GM23338 (cell line): ENCODE results near the gene ZNF609. TPM values are rescaled to one million over a fixed set of nuclear protein-coding genes. Genes with fewer than 3 reads are reported as not detected.
A peak's percentile ranks its signal among the peaks of the same experiment; 100 is the strongest.

Experiments
- ATAC-seq: fragments of 200-7000 bp; cut with Tn5 transposase; 3 replicates; pipeline ENCODE4 v1.9.1; 2020
- DNase-seq: peaks from one replicate; pipeline ENCODE4 v3.0.0-alpha.2; 2015; ENCODE audit warnings: low spot score
- H2AFZ ChIP-seq: fragments of 200-600 bp; sonication (generic); 2 replicates; pipeline ENCODE4 v1.8.0; 2016; ENCODE audit warnings: antibody characterized with exemption, mild to moderate bottlenecking, moderate library complexity
- H3F3A ChIP-seq: fragments of 200-600 bp; sonication (generic); replicated peaks from 2 replicates; pipeline ENCODE4 v1.8.0; 2017; ENCODE audit warnings: antibody characterized with exemption, mixed run types, low read depth
- H3K27ac ChIP-seq: fragments of 200-600 bp; sonication (generic); 2 replicates; pipeline ENCODE4 v1.6.1; 2016; ENCODE audit warnings: low read depth
- H3K27me3 ChIP-seq: fragments of 200-600 bp; sonication (generic); 2 replicates; pipeline ENCODE4 v1.8.0; 2016; ENCODE audit warnings: mild to moderate bottlenecking, mixed run types, moderate library complexity; ENCODE audit not compliant: insufficient read depth
- H3K36me3 ChIP-seq: fragments of 200-600 bp; sonication (generic); 2 replicates; pipeline ENCODE4 v1.8.0; 2016; ENCODE audit warnings: mild to moderate bottlenecking; ENCODE audit not compliant: insufficient read depth
- H3K4me1 ChIP-seq: fragments of 200-600 bp; sonication (generic); 2 replicates; pipeline ENCODE4 v1.8.0; 2016; ENCODE audit warnings: mild to moderate bottlenecking, moderate library complexity; ENCODE audit not compliant: insufficient read depth
- H3K4me2 ChIP-seq: fragments of 200-600 bp; sonication (generic); 2 replicates; pipeline ENCODE4 v1.7.1; 2017; ENCODE audit warnings: mixed run types
- H3K4me3 ChIP-seq: fragments of 200-600 bp; sonication (generic); 2 replicates; pipeline ENCODE4 v1.6.1; 2016; ENCODE audit warnings: mixed run types
- H3K79me2 ChIP-seq: fragments of 200-600 bp; sonication (generic); replicated peaks from 2 replicates; pipeline ENCODE4 v1.8.0; 2017; ENCODE audit warnings: mild to moderate bottlenecking; ENCODE audit not compliant: insufficient read depth
- H3K9me2 ChIP-seq: fragments of 200-600 bp; sonication (generic); 2 replicates; pipeline ENCODE4 v1.8.0; 2017; ENCODE audit not compliant: insufficient read depth
- H4K20me1 ChIP-seq: fragments of 200-600 bp; sonication (generic); replicated peaks from 2 replicates; pipeline ENCODE4 v1.8.0; 2017; ENCODE audit warnings: mild to moderate bottlenecking; ENCODE audit not compliant: insufficient read depth
- H3K27ac Mint-ChIP-seq: 2 replicates; pipeline ENCODE4 v1.8.0; 2020; ENCODE audit warnings: inconsistent platforms, mild to moderate bottlenecking, moderate library complexity, mixed read lengths
- H3K27me3 Mint-ChIP-seq: 3 replicates; pipeline ENCODE4 v1.8.0; 2022; ENCODE audit warnings: low read depth, mild to moderate bottlenecking, moderate library complexity, mixed read lengths, inconsistent platforms; ENCODE audit not compliant: insufficient read depth, poor library complexity
- H3K36me3 Mint-ChIP-seq: 3 replicates; pipeline ENCODE4 v1.8.0; 2021; ENCODE audit warnings: low read depth, mild to moderate bottlenecking, inconsistent platforms, moderate library complexity, mixed read lengths
- H3K4me1 Mint-ChIP-seq: 3 replicates; pipeline ENCODE4 v1.8.0; 2020; ENCODE audit warnings: mild to moderate bottlenecking, inconsistent platforms, mixed read lengths
- H3K4me3 Mint-ChIP-seq: 3 replicates; pipeline ENCODE4 v1.8.0; 2021; ENCODE audit warnings: moderate library complexity, mild to moderate bottlenecking, inconsistent platforms, mixed read lengths
- H3K9me3 Mint-ChIP-seq: 3 replicates; pipeline ENCODE4 v1.8.0; 2020; ENCODE audit warnings: moderate library complexity, mild to moderate bottlenecking, inconsistent platforms, mixed read lengths
- CREB1 ChIP-seq: fragments of 250-450 bp; sonication (Bioruptor Pico); IDR thresholded peaks from 2 replicates; pipeline ENCODE4 v1.5.0; 2020; ENCODE audit warnings: low read depth, mild to moderate bottlenecking, moderate library complexity
- JUNB ChIP-seq: IDR thresholded peaks from one replicate; pipeline ENCODE4 v1.6.1; 2016; ENCODE audit warnings: antibody characterized with exemption; ENCODE audit not compliant: unreplicated experiment
- ZNF114 ChIP-seq: fragments of 250-450 bp; sonication (Bioruptor Pico); IDR thresholded peaks from 2 replicates; pipeline ENCODE4 v1.5.0; 2020; ENCODE audit warnings: mild to moderate bottlenecking, moderate library complexity
- polyA plus RNA-seq: library from polyadenylated mRNA; unstranded; fragments of >200 nt; fragmentation: Nextera tagmentation; extraction: Ambion mirVana; gene quantifications from 2 replicates; pipeline ENCODE4 v1.2.1, GENCODE V29; 2016
- total RNA-seq: library from RNA; depleted of rRNA; stranded (reverse); fragments of >200 nt; shearing (Covaris generic); gene quantifications from 2 replicates; pipeline ENCODE4 v1.2.3, GENCODE V29; 2014
- TF ChIP-seq, protein P1 (sequence below): IDR thresholded peaks from one replicate; pipeline ENCODE4 v1.6.1; 2018; ENCODE audit warnings: antibody characterized with exemption; ENCODE audit not compliant: unreplicated experiment
- TF ChIP-seq, protein P2 (sequence below): fragments of 250-450 bp; sonication (Bioruptor Pico); IDR thresholded peaks from 2 replicates; pipeline ENCODE4 v1.5.0; 2020; ENCODE audit warnings: mild to moderate bottlenecking, moderate library complexity
- TF ChIP-seq, protein P3 (sequence below): IDR thresholded peaks from 2 replicates; pipeline ENCODE4 v1.6.1; 2016; ENCODE audit warnings: antibody characterized with exemption

Gene ZNF609
- total and polyA plus RNA-seq, 2 experiments from 2014 or later = 26.4 to 40.2 TPM

DNA sequence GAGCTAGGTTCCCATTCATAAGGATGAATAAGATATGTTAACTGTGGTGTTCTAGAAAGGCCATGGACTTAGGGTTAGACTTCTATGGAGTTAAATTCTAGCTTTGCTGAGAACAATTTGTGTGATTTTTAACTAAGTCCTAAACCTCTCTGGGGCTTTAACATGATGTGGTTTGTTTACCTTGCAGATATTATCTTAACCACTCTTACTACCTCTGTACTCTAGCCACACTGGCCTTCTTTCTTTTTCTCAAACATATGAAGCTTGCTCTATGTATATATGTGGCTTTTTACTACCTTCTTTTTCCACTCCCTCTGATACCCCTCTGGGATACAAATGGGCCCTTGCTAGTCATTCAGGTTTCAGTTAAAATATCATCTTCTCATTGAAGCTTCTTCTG, 108.4 kb downstream of the ZNF609 start:
- Histone ChIP-seq H3K4me1 (peaks cover 22% of the 10 kb centered on the region), H3K27ac (no peak overlapping the region), H3K9me2 (no peaks in the 10 kb centered on the region), H3K27me3 (no peaks in the 10 kb centered on the region), H3K36me3 (no peaks in the 10 kb centered on the region), H3K4me3 (no peak overlapping the region), H3K4me2 (peak overlapping the region; percentile 33; the same call in 1 of the 2 replicates), H3K79me2 (peaks cover 93% of the 10 kb centered on the region), H2AFZ (no peak overlapping the region), H3F3A (no peaks in the 10 kb centered on the region), H4K20me1 (peaks cover 31% of the 10 kb centered on the region; the same call in 1 of the 2 replicates)
- no peak overlapping the region for H3K27ac Mint-ChIP-seq
- H3K4me1 Mint-ChIP-seq = peaks cover 38% of the 10 kb centered on the region
- H3K4me3 Mint-ChIP-seq = no peak overlapping the region
- DNase-seq = no peak
- H3K27me3 Mint-ChIP-seq = no peaks in the 10 kb centered on the region
- H3K36me3 Mint-ChIP-seq = no peaks in the 10 kb centered on the region
- ATAC-seq = no peak
- TF ChIP-seq JUNB (no peak), CREB1 (CRISPR knock-in tag) (no peak), ZNF114 (CRISPR knock-in tag) (no peak)
- TF ChIP-seq, protein P1, sequence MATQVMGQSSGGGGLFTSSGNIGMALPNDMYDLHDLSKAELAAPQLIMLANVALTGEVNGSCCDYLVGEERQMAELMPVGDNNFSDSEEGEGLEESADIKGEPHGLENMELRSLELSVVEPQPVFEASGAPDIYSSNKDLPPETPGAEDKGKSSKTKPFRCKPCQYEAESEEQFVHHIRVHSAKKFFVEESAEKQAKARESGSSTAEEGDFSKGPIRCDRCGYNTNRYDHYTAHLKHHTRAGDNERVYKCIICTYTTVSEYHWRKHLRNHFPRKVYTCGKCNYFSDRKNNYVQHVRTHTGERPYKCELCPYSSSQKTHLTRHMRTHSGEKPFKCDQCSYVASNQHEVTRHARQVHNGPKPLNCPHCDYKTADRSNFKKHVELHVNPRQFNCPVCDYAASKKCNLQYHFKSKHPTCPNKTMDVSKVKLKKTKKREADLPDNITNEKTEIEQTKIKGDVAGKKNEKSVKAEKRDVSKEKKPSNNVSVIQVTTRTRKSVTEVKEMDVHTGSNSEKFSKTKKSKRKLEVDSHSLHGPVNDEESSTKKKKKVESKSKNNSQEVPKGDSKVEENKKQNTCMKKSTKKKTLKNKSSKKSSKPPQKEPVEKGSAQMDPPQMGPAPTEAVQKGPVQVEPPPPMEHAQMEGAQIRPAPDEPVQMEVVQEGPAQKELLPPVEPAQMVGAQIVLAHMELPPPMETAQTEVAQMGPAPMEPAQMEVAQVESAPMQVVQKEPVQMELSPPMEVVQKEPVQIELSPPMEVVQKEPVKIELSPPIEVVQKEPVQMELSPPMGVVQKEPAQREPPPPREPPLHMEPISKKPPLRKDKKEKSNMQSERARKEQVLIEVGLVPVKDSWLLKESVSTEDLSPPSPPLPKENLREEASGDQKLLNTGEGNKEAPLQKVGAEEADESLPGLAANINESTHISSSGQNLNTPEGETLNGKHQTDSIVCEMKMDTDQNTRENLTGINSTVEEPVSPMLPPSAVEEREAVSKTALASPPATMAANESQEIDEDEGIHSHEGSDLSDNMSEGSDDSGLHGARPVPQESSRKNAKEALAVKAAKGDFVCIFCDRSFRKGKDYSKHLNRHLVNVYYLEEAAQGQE = no peak
- TF ChIP-seq, protein P2, sequence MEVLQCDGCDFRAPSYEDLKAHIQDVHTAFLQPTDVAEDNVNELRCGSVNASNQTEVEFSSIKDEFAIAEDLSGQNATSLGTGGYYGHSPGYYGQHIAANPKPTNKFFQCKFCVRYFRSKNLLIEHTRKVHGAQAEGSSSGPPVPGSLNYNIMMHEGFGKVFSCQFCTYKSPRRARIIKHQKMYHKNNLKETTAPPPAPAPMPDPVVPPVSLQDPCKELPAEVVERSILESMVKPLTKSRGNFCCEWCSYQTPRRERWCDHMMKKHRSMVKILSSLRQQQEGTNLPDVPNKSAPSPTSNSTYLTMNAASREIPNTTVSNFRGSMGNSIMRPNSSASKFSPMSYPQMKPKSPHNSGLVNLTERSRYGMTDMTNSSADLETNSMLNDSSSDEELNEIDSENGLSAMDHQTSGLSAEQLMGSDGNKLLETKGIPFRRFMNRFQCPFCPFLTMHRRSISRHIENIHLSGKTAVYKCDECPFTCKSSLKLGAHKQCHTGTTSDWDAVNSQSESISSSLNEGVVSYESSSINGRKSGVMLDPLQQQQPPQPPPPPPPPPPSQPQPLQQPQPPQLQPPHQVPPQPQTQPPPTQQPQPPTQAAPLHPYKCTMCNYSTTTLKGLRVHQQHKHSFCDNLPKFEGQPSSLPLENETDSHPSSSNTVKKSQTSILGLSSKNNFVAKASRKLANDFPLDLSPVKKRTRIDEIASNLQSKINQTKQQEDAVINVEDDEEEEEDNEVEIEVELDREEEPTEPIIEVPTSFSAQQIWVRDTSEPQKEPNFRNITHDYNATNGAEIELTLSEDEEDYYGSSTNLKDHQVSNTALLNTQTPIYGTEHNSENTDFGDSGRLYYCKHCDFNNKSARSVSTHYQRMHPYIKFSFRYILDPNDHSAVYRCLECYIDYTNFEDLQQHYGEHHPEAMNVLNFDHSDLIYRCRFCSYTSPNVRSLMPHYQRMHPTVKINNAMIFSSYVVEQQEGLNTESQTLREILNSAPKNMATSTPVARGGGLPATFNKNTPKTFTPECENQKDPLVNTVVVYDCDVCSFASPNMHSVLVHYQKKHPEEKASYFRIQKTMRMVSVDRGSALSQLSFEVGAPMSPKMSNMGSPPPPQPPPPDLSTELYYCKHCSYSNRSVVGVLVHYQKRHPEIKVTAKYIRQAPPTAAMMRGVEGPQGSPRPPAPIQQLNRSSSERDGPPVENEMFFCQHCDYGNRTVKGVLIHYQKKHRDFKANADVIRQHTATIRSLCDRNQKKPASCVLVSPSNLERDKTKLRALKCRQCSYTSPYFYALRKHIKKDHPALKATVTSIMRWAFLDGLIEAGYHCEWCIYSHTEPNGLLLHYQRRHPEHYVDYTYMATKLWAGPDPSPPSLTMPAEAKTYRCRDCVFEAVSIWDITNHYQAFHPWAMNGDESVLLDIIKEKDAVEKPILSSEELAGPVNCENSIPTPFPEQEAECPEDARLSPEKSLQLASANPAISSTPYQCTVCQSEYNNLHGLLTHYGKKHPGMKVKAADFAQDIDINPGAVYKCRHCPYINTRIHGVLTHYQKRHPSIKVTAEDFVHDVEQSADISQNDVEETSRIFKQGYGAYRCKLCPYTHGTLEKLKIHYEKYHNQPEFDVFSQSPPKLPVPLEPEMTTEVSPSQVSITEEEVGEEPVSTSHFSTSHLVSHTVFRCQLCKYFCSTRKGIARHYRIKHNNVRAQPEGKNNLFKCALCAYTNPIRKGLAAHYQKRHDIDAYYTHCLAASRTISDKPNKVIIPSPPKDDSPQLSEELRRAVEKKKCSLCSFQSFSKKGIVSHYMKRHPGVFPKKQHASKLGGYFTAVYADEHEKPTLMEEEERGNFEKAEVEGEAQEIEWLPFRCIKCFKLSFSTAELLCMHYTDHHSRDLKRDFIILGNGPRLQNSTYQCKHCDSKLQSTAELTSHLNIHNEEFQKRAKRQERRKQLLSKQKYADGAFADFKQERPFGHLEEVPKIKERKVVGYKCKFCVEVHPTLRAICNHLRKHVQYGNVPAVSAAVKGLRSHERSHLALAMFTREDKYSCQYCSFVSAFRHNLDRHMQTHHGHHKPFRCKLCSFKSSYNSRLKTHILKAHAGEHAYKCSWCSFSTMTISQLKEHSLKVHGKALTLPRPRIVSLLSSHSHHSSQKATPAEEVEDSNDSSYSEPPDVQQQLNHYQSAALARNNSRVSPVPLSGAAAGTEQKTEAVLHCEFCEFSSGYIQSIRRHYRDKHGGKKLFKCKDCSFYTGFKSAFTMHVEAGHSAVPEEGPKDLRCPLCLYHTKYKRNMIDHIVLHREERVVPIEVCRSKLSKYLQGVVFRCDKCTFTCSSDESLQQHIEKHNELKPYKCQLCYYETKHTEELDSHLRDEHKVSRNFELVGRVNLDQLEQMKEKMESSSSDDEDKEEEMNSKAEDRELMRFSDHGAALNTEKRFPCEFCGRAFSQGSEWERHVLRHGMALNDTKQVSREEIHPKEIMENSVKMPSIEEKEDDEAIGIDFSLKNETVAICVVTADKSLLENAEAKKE (CRISPR knock-in tag) = no peak
- TF ChIP-seq, protein P3, sequence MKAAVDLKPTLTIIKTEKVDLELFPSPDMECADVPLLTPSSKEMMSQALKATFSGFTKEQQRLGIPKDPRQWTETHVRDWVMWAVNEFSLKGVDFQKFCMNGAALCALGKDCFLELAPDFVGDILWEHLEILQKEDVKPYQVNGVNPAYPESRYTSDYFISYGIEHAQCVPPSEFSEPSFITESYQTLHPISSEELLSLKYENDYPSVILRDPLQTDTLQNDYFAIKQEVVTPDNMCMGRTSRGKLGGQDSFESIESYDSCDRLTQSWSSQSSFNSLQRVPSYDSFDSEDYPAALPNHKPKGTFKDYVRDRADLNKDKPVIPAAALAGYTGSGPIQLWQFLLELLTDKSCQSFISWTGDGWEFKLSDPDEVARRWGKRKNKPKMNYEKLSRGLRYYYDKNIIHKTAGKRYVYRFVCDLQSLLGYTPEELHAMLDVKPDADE = no peak
- H3K9me3 Mint-ChIP-seq = no peaks in the 10 kb centered on the region; the same call in 2 of the 3 replicates
